Fibroblast of lung (primary cell): ENCODE results near the gene SLC45A1.

ENCODE experiments used
- CTCF ChIP-seq, 2 donors: IDR thresholded peaks in 1 of 2; conservative IDR thresholded peaks in 1 of 2; 1 replicate in 1 of 2; 2 replicates in 1 of 2; pipeline ENCODE4 v1.5.1; 2011 to 2012; ENCODE audit warnings: low read length in 2 of 2, control low read depth in 1 of 2, inconsistent platforms in 1 of 2, low read depth in 1 of 2, mild to moderate bottlenecking in 1 of 2
- EZH2 ChIP-seq: IDR thresholded peaks from 2 replicates; pipeline ENCODE4 v1.5.1; 2012; ENCODE audit warnings: low read length, control low read depth, mild to moderate bottlenecking; ENCODE audit errors: missing control alignments

DNA sequence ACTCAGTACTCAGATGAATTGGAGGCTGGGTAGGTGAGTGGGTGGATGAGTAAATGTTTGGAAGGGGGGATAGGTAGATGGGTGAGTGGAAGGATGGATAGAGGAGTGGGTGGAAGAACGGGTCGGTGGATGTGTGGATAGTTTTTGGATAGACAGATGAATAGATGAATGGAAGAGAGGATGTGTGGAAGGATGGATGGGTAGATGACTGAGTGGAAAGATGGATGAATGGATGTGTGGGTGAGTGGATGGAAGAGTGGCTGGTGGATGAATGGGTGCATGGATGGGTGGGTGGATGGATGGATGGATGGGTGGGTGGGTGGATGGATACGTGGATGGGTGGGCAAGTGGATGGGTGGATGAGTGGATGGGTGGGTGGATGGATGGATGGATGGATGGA, 3.7 kb downstream of the SLC45A1 start:
- no peak for TF ChIP-seq CTCF (conservative IDR thresholded peaks at IDR 0.05 in 1 of 2, IDR thresholded peaks at IDR 0.05 in 1 of 2; ENCODE audit: low read depth in 1 of 2, low read length in 2 of 2)
- no peak for TF ChIP-seq EZH2
